Smooth muscle cell (in vitro differentiated cells): Measurements from ENCODE around the gene CDKN3. TPM values are rescaled to one million over a fixed set of nuclear protein-coding genes. Genes with fewer than 3 reads are reported as not detected.
"Not testable (repeated sequence)": the region's sequence is repeated elsewhere in the genome, so short reads cannot be mapped to it uniquely, and the experiment has no call there.

Experiments used
- DNase-seq: peaks from one replicate; lab custom pipeline; 2025; ENCODE audit not compliant: unreplicated experiment; lab: John Stamatoyannopoulos, UW
- H2AFZ ChIP-seq: fragments of 200-600 bp; sonication (generic); 2 replicates; pipeline ENCODE4 v1.6.0; 2016; ENCODE audit warnings: antibody characterized with exemption, low read depth, mild to moderate bottlenecking
- H3F3A ChIP-seq: fragments of 200-600 bp; sonication (generic); 2 replicates; pipeline ENCODE4 v1.6.0; 2017; ENCODE audit warnings: antibody characterized with exemption, low read depth
- H3K27ac ChIP-seq: fragments of 200-600 bp; sonication (generic); 2 replicates; pipeline ENCODE4 v1.5.1; 2016; ENCODE audit warnings: low read depth, mild to moderate bottlenecking
- H3K27me3 ChIP-seq: fragments of 200-600 bp; sonication (generic); 2 replicates; pipeline ENCODE4 v1.6.1; 2016; ENCODE audit warnings: low read depth, mild to moderate bottlenecking
- H3K36me3 ChIP-seq: fragments of 200-600 bp; sonication (generic); 2 replicates; pipeline ENCODE4 v1.5.1; 2016; ENCODE audit warnings: low read depth
- H3K4me1 ChIP-seq: fragments of 200-600 bp; sonication (generic); 2 replicates; pipeline ENCODE4 v1.5.1; 2016; ENCODE audit warnings: low read depth
- H3K4me2 ChIP-seq: fragments of 200-600 bp; sonication (generic); 2 replicates; pipeline ENCODE4 v1.6.0; 2016; ENCODE audit warnings: mild to moderate bottlenecking
- H3K4me3 ChIP-seq: fragments of 200-600 bp; sonication (generic); 2 replicates; pipeline ENCODE4 v1.5.1; 2016; ENCODE audit warnings: mild to moderate bottlenecking
- H3K79me2 ChIP-seq: fragments of 200-600 bp; sonication (generic); 2 replicates; pipeline ENCODE4 v1.6.0; 2016; ENCODE audit warnings: low read depth, mild to moderate bottlenecking
- H3K9ac ChIP-seq: fragments of 200-600 bp; sonication (generic); 2 replicates; pipeline ENCODE4 v1.6.0; 2016; ENCODE audit warnings: low read depth
- H3K9me3 ChIP-seq: fragments of 200-600 bp; sonication (generic); replicated peaks from 2 replicates; pipeline ENCODE4 v1.5.1; 2016; ENCODE audit warnings: low read depth
- H4K20me1 ChIP-seq: fragments of 200-600 bp; sonication (generic); 2 replicates; pipeline ENCODE4 v1.6.0; 2016; ENCODE audit warnings: low read depth
- CTCF ChIP-seq: fragments of 200-600 bp; sonication (generic); IDR thresholded peaks from 2 replicates; pipeline ENCODE4 v1.5.1; 2017; ENCODE audit warnings: borderline replicate concordance, mild to moderate bottlenecking, antibody characterized with exemption; ENCODE audit not compliant: insufficient read depth, poor library complexity, severe bottlenecking
- WGBS: methylation state at CpG from one replicate; pipeline ENCODE4 v1.1.7; 2016; ENCODE audit warnings: low lambda C conversion rate; 5-methylcytosine and 5-hydroxymethylcytosine counted together
- polyA plus RNA-seq: library from polyadenylated mRNA; unstranded; fragments of >200 nt; fragmentation: Nextera tagmentation; extraction: Ambion mirVana; gene quantifications from 2 replicates; pipeline ENCODE4 v1.2.1, GENCODE V29; 2016
- total RNA-seq: library from RNA; depleted of rRNA; stranded (reverse); fragments of >200 nt; gene quantifications from 2 replicates; pipeline ENCODE4 v1.2.3, GENCODE V29; 2014

CDKN3 gene
- total and polyA plus RNA-seq, 2 experiments from 2014 or later, result 18.6 to 22.1 TPM

- Histone ChIP-seq H3F3A (peaks cover 7% of the 10 kb centered on the region), H3K27ac (no peak overlapping the region), H3K4me3 (no peak overlapping the region), H3K9me3 (no peaks in the 10 kb centered on the region), H3K36me3 (no peaks in the 10 kb centered on the region), H3K27me3 (no peaks in the 10 kb centered on the region), H3K79me2 (no peaks in the 10 kb centered on the region), H3K9ac (no peak overlapping the region), H4K20me1 (no peaks in the 10 kb centered on the region), H3K4me1 (no peaks in the 10 kb centered on the region), H2AFZ (no peak overlapping the region), H3K4me2 (no peak overlapping the region)
- 63% methylated on average over 7 of the region's 7 CpGs for WGBS
- DNase-seq, result no peak
- no peak for TF ChIP-seq CTCF
Observed at GRCh38 chr14:54377501-54377900, 19.3 kb upstream of the CDKN3 start.

GRCh38 chr14:54378893-54379292 lies 17.9 kb upstream of the CDKN3 start:
- not testable (repeated sequence) for H3K4me1 ChIP-seq
- peak overlapping the region; percentile 16 for H3K4me2 ChIP-seq
- WGBS, result 59% methylated on average over 5 of the region's 5 CpGs

GRCh38 chr14:54380558-54380957 lies 16.2 kb upstream of the CDKN3 start:
- not testable (repeated sequence) for H3K27ac ChIP-seq, H3F3A ChIP-seq, H3K4me1 ChIP-seq, H3K4me3 ChIP-seq, H3K36me3 ChIP-seq, H3K79me2 ChIP-seq, H3K27me3 ChIP-seq, H3K9ac ChIP-seq, H4K20me1 ChIP-seq, H2AFZ ChIP-seq, H3K4me2 ChIP-seq, H3K9me3 ChIP-seq, DNase-seq
- 95% methylated on average over 3 of the region's 3 CpGs for WGBS

More at GRCh38 chr14:54378893-54379292, 17.9 kb upstream of the CDKN3 start:
- H3K9me3 ChIP-seq, H3K36me3 ChIP-seq, H3K27ac ChIP-seq, H3K79me2 ChIP-seq, H2AFZ ChIP-seq, H3K27me3 ChIP-seq, H3F3A ChIP-seq, H3K4me3 ChIP-seq, H4K20me1 ChIP-seq, H3K9ac ChIP-seq, DNase-seq: not testable (repeated sequence)

- no peak for DNase-seq
- H3K27ac ChIP-seq, result no peak overlapping the region
- no peak overlapping the region for H2AFZ ChIP-seq
- no peak overlapping the region for H3K9ac ChIP-seq
- H3K9me3 ChIP-seq, result no peaks in the 10 kb centered on the region
- TF ChIP-seq CTCF, result no peak
- no peaks in the 10 kb centered on the region for H3K27me3 ChIP-seq
- H3K4me2 ChIP-seq, result no peak overlapping the region
- no peak overlapping the region for H3K4me3 ChIP-seq
- peaks cover 7% of the 10 kb centered on the region for H3F3A ChIP-seq
- H3K79me2 ChIP-seq, result no peaks in the 10 kb centered on the region
- H3K36me3 ChIP-seq, result no peaks in the 10 kb centered on the region
- no peaks in the 10 kb centered on the region for H4K20me1 ChIP-seq
- H3K4me1 ChIP-seq, result no peaks in the 10 kb centered on the region
Observed at GRCh38 chr14:54381821-54382220, 15.0 kb upstream of the CDKN3 start.

- H3K27ac ChIP-seq, result no peak overlapping the region
- H4K20me1 ChIP-seq, result no peaks in the 10 kb centered on the region
- no peak for TF ChIP-seq CTCF
- no peak overlapping the region for H3K9ac ChIP-seq
- no peaks in the 10 kb centered on the region for H3K36me3 ChIP-seq
- H3K4me3 ChIP-seq, result no peak overlapping the region
- H3K4me2 ChIP-seq, result no peak overlapping the region
- no peaks in the 10 kb centered on the region for H3K79me2 ChIP-seq
- no peak for DNase-seq
- no peaks in the 10 kb centered on the region for H3K9me3 ChIP-seq
- 58% methylated on average over 4 of the region's 4 CpGs for WGBS
- no peaks in the 10 kb centered on the region for H3K4me1 ChIP-seq
- H3K27me3 ChIP-seq, result no peaks in the 10 kb centered on the region
- no peak overlapping the region for H2AFZ ChIP-seq
- peaks cover 5% of the 10 kb centered on the region for H3F3A ChIP-seq
Observed at GRCh38 chr14:54383835-54384234, 13.0 kb upstream of the CDKN3 start.
